IMR-90 (cell line): Measurements from ENCODE around the gene FAM193A. TPM values are rescaled to one million over a fixed set of nuclear protein-coding genes. Genes with fewer than 3 reads are reported as not detected.

Source experiments
- ATAC-seq: fragments of 200-7000 bp; cut with Tn5 transposase; 2 replicates; pipeline ENCODE4 v1.9.1; 2020; ENCODE audit warnings: low read depth, mild to moderate bottlenecking, moderate library complexity
- BruUV-seq: library from RNA; stranded (reverse); fragments of 400-500 nt; replicated peaks from 2 replicates; lab custom pipeline; 2021; lab: Mats Ljungman, UMichigan
- CTCF ChIA-PET: fragments of 300-600 bp; formaldehyde crosslinking; extraction: SDS; loops from one replicate; lab custom pipeline; 2021; ENCODE audit warnings: antibody characterized with exemption; lab: Yijun Ruan, JAX
- POLR2A ChIA-PET: fragments of 300-600 bp; sonication (Branson Sonifier 250); formaldehyde crosslinking; loops from one replicate; lab custom pipeline; 2022; ENCODE audit warnings: antibody characterized with exemption; ENCODE audit not compliant: unreplicated experiment; lab: Charles Lee
- DNase-seq: peaks from one replicate; pipeline ENCODE4 v3.0.0; 2013
- H2AFZ ChIP-seq: replicated peaks from 2 replicates; pipeline ENCODE3; 2013; ENCODE audit warnings: low read length, mild to moderate bottlenecking; ENCODE audit not compliant: poor library complexity
- H2AK5ac ChIP-seq: 2 replicates; pipeline ENCODE4 v1.6.1; 2013; ENCODE audit warnings: low read depth, low read length, inconsistent platforms
- H2AK9ac ChIP-seq: replicated peaks from 2 replicates; pipeline ENCODE3; 2013; ENCODE audit warnings: mild to moderate bottlenecking, low read depth, low read length, moderate library complexity; ENCODE audit not compliant: poor library complexity
- H2BK120ac ChIP-seq: 2 replicates; pipeline ENCODE4 v1.6.1; 2013; ENCODE audit warnings: low read depth, low read length, inconsistent platforms
- H2BK15ac ChIP-seq: 3 replicates; pipeline ENCODE4 v1.6.1; 2013; ENCODE audit warnings: low read depth, low read length, inconsistent platforms
- H2BK20ac ChIP-seq: 2 replicates; pipeline ENCODE4 v1.6.1; 2013; ENCODE audit warnings: low read depth, mild to moderate bottlenecking, inconsistent platforms, low read length, moderate library complexity
- H2BK5ac ChIP-seq: 2 replicates; pipeline ENCODE4 v1.6.1; 2013; ENCODE audit warnings: mild to moderate bottlenecking, low read depth, low read length, inconsistent platforms; ENCODE audit not compliant: poor library complexity, severe bottlenecking
- H3K14ac ChIP-seq: replicated peaks from 2 replicates; pipeline ENCODE4 v1.6.1; 2013; ENCODE audit warnings: low read depth, low read length, inconsistent platforms
- H3K18ac ChIP-seq: 2 replicates; pipeline ENCODE4 v1.6.1; 2013; ENCODE audit warnings: low read depth, low read length, control low read depth
- H3K23ac ChIP-seq: 2 replicates; pipeline ENCODE4 v1.6.1; 2013; ENCODE audit warnings: low read depth, low read length, inconsistent platforms
- H3K27ac ChIP-seq: 2 replicates; pipeline ENCODE4 v1.5.1; 2013; ENCODE audit warnings: mild to moderate bottlenecking, control low read depth, low read length; ENCODE audit not compliant: insufficient read depth
- H3K27me3 ChIP-seq: 2 replicates; pipeline ENCODE4 v1.6.1; 2013; ENCODE audit warnings: low read length; ENCODE audit not compliant: control insufficient read depth, insufficient read depth
- H3K36me3 ChIP-seq: 2 replicates; pipeline ENCODE4 v1.6.1; 2013; ENCODE audit warnings: low read length, mixed read lengths; ENCODE audit not compliant: control insufficient read depth, insufficient read depth
- H3K4ac ChIP-seq: 2 replicates; pipeline ENCODE4 v1.6.1; 2013; ENCODE audit warnings: low read depth, low read length, inconsistent platforms
- H3K4me1 ChIP-seq: 2 replicates; pipeline ENCODE4 v1.6.1; 2013; ENCODE audit warnings: low read length, mixed read lengths; ENCODE audit not compliant: control insufficient read depth, insufficient read depth
- H3K4me2 ChIP-seq: 2 replicates; pipeline ENCODE4 v1.6.1; 2013; ENCODE audit warnings: low read depth, mild to moderate bottlenecking, control low read depth, low read length, moderate library complexity
- H3K4me3 ChIP-seq: 2 replicates; pipeline ENCODE4 v1.5.1; 2013; ENCODE audit warnings: low read depth, mild to moderate bottlenecking, control low read depth, low read length, moderate library complexity; ENCODE audit not compliant: insufficient read depth
- H3K56ac ChIP-seq: 2 replicates; pipeline ENCODE4 v1.6.1; 2013; ENCODE audit warnings: low read length, inconsistent platforms; ENCODE audit not compliant: insufficient read depth; ENCODE audit errors: extremely low read depth
- H3K79me1 ChIP-seq, 2 experiments: 2 replicates each; pipeline ENCODE4 v1.6.1; 2013; ENCODE audit warnings: low read length in 2 of 2, inconsistent platforms in 1 of 2, low read depth in 1 of 2
- H3K9ac ChIP-seq: 2 replicates; pipeline ENCODE4 v1.6.1; 2013; ENCODE audit warnings: low read depth, low read length, control low read depth
- H3K9me1 ChIP-seq: 2 replicates; pipeline ENCODE4 v1.6.1; 2013; ENCODE audit warnings: low read length, inconsistent platforms; ENCODE audit not compliant: insufficient read depth
- H3K9me3 ChIP-seq: 2 replicates; pipeline ENCODE4 v1.6.1; 2013; ENCODE audit warnings: low read length; ENCODE audit not compliant: control insufficient read depth, insufficient read depth
- H4K20me1 ChIP-seq: 2 replicates; pipeline ENCODE4 v1.6.1; 2013; ENCODE audit warnings: low read length, inconsistent platforms; ENCODE audit not compliant: insufficient read depth
- H4K5ac ChIP-seq: 2 replicates; pipeline ENCODE4 v1.6.1; 2013; ENCODE audit warnings: mild to moderate bottlenecking, low read depth, low read length, control low read depth
- H4K8ac ChIP-seq, 2 experiments: 2 replicates each; pipeline ENCODE4 v1.6.1; 2013; ENCODE audit warnings: low read depth in 2 of 2, low read length in 2 of 2, control low read depth in 1 of 2, inconsistent platforms in 1 of 2
- H4K91ac ChIP-seq: 2 replicates; pipeline ENCODE4 v1.6.1; 2013; ENCODE audit warnings: low read depth, low read length, inconsistent platforms; ENCODE audit not compliant: insufficient read depth
- CEBPB ChIP-seq: IDR thresholded peaks from 2 replicates; pipeline ENCODE4 v1.6.1; 2012; ENCODE audit warnings: low read depth, low read length, improper control_type of control experiment
- POLR2A ChIP-seq: IDR thresholded peaks from 2 replicates; pipeline ENCODE4 v1.6.1; 2012; ENCODE audit warnings: mild to moderate bottlenecking, low read depth, low read length
- RCOR1 ChIP-seq: IDR thresholded peaks from 2 replicates; pipeline ENCODE4 v1.6.1; 2012; ENCODE audit warnings: mild to moderate bottlenecking, low read length, improper control_type of control experiment; ENCODE audit not compliant: insufficient replicate concordance
- USF2 ChIP-seq: fragments of 150-350 bp; IDR thresholded peaks from 2 replicates; pipeline ENCODE4 v1.6.1; 2017; ENCODE audit warnings: mild to moderate bottlenecking, antibody characterized with exemption, low read length, low read depth
- WGBS, 2 experiments: methylation state at CpG; one replicate each; pipeline versions ENCODE4 v1.1.5 to v1.1.7; 2013; ENCODE audit warnings: missing lambda C conversion rate in 2 of 2; ENCODE audit not compliant: insufficient read length in 1 of 2; ENCODE audit errors: extremely low coverage in 2 of 2; 5-methylcytosine and 5-hydroxymethylcytosine counted together
- dilution Hi-C: fragments of 300-500 bp; cut with HindIII; formaldehyde crosslinking; loops from one replicate; pipeline ENCODE4 v1.14.3; 2018; ENCODE audit warnings: low sequenced_read_pairs; ENCODE audit not compliant: unreplicated experiment
- in situ Hi-C: fragments of 300-500 bp; cut with MboI; formaldehyde crosslinking; loops from 3 replicates; pipeline ENCODE4 v1.14.3; 2019; ENCODE audit warnings: low sequenced_read_pairs, inconsistent platforms, mixed read lengths
- intact Hi-C: fragments of 100-400 bp; cut with micrococcal nuclease; formaldehyde crosslinking; loops from 2 replicates; pipeline ENCODE4 v1.10.0; 2022
- polyA plus RNA-seq, 3 experiments: library from polyadenylated mRNA; depleted of rRNA; stranded (reverse); fragments of >200 nt; gene quantifications; 2 replicates each; pipeline ENCODE4 v1.2.3, GENCODE V29; 2012; ENCODE audit warnings: low replicate concordance in 1 of 3
- total RNA-seq: library from RNA; depleted of rRNA; stranded (reverse); fragments of >200 nt; gene quantifications from 2 replicates; pipeline ENCODE4 v1.2.3, GENCODE V29; 2012

FAM193A gene
- total and polyA plus RNA-seq, 2 of the 4 experiments (the other 2 are of a cell fraction): 6.8 to 11.0 TPM

DNA sequence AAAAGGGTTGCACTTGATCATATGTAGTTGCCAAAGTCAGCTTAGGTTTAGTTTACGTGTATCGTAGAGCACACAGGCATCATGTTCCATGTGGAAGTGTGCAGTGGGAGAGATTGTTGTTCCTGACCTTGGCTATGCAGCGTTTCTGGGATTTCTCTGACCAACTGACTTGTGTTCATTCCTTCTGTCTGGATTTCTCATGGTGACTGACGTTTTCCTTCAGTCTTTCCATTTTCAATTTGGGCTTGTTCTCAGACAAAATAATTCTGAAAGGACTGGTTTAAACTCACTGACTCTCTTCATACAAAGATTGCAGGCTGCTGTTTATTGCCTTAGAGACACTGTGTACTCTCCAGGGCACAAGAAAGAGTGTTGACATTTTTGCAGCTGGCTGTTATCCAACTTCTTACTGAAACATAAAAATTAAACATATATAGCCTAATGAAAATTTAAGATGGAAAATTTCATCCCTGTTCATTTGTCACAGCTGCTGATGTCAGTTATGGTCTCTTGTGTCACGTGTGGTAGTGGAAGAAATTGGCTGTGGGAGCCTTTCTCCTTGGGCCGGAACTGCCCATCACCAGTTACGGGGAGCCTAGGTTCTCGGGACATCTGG lies 124.3 kb downstream of the FAM193A start:
- peak overlapping the region; percentile 18; the same call in 1 of the 2 replicates for H3K18ac ChIP-seq
- DNase-seq (peak; percentile 21), ATAC-seq (peak; percentile 35; the same call in 1 of the 2 replicates)
- H2AFZ ChIP-seq: no peak overlapping the region
- peaks cover 22 to 58% of the 10 kb centered on the region in 2 experiments; a peak in 3 of 4 replicates for H3K79me1 ChIP-seq
- H2AK9ac ChIP-seq: no peak overlapping the region
- no peak overlapping the region for H3K56ac ChIP-seq
- H2BK5ac ChIP-seq: peak overlapping the region; percentile 21
- no peak overlapping the region for H2AK5ac ChIP-seq
- H2BK20ac ChIP-seq: no peak overlapping the region
- H4K5ac ChIP-seq: no peak overlapping the region
- H3K9me3 ChIP-seq: no peaks in the 10 kb centered on the region
- no peak overlapping the region for H3K9ac ChIP-seq
- H4K20me1 ChIP-seq: peaks cover 30% of the 10 kb centered on the region
- H3K4me3 ChIP-seq: no peak overlapping the region
- TF ChIP-seq USF2: 0 out of 2 replicates have a peak, but pooled peaks have one; percentile 10
- TF ChIP-seq CEBPB: no peak
- no peak for TF ChIP-seq POLR2A
- TF ChIP-seq RCOR1: no peak
- H3K36me3 ChIP-seq: peaks cover 33% of the 10 kb centered on the region
- intact Hi-C loops (no loop called here), in situ Hi-C loops (no loop called here), dilution Hi-C loops (no loop called here)
- no peak overlapping the region for H4K91ac ChIP-seq
- no peak overlapping the region for H4K8ac ChIP-seq
- 58% methylated on average over 3 of the region's 8 CpGs; no CpG with 5 or more reads in 1 of the 2 experiments for WGBS, 2 experiments
- H3K23ac ChIP-seq: peak overlapping the region; percentile 33; the same call in 1 of the 2 replicates
- H3K4me1 ChIP-seq: peaks cover 19% of the 10 kb centered on the region
- no peak overlapping the region for H2BK15ac ChIP-seq
- peak overlapping the region; percentile 60 for H3K4me2 ChIP-seq
- CTCF ChIA-PET: no interaction called here
- H3K9me1 ChIP-seq: peaks cover 25% of the 10 kb centered on the region
- no peak overlapping the region for H3K27ac ChIP-seq
- POLR2A ChIA-PET: no interaction called here
- no peaks in the 10 kb centered on the region for H3K27me3 ChIP-seq
- no peak overlapping the region for H2BK120ac ChIP-seq
- H3K4ac ChIP-seq: no peak overlapping the region
- H3K14ac ChIP-seq: peak overlapping the region; percentile 7; the same call in 1 of the 2 replicates
- BruUV-seq: no TSS peak
